Parathyroid adenoma (tissue), 2 donors: Measurements from ENCODE around the gene BEND3.

ENCODE experiments used
- H2AFZ ChIP-seq: fragments of 300-600 bp; sonication (generic); one replicate; pipeline ENCODE4 v1.7.0; 2017; ENCODE audit warnings: antibody characterized with exemption, mild to moderate bottlenecking
- H3K27ac ChIP-seq: fragments of 300-600 bp; sonication (generic); one replicate; pipeline ENCODE4 v1.7.0; 2017
- H3K27me3 ChIP-seq: fragments of 300-600 bp; sonication (generic); one replicate; pipeline ENCODE4 v1.7.0; 2017; ENCODE audit warnings: low read length; ENCODE audit not compliant: control insufficient read depth, insufficient read depth
- H3K36me3 ChIP-seq: fragments of 300-600 bp; sonication (generic); one replicate; pipeline ENCODE4 v1.7.0; 2017; ENCODE audit warnings: low read length; ENCODE audit not compliant: control insufficient read depth, insufficient read depth
- H3K4me1 ChIP-seq: fragments of 300-600 bp; sonication (generic); one replicate; pipeline ENCODE4 v1.7.0; 2017; ENCODE audit warnings: control low read depth
- H3K4me2 ChIP-seq: fragments of 300-600 bp; sonication (generic); one replicate; pipeline ENCODE4 v1.7.0; 2017; ENCODE audit warnings: low read length
- H3K4me3 ChIP-seq: fragments of 300-600 bp; sonication (generic); one replicate; pipeline ENCODE4 v1.7.0; 2017; ENCODE audit warnings: low read depth, low read length
- H3K79me2 ChIP-seq: fragments of 300-600 bp; sonication (generic); one replicate; pipeline ENCODE4 v1.7.0; 2017; ENCODE audit warnings: control low read depth
- H3K9ac ChIP-seq: fragments of 300-600 bp; sonication (generic); one replicate; pipeline ENCODE4 v1.7.0; 2017; ENCODE audit warnings: mild to moderate bottlenecking
- H3K9me3 ChIP-seq: fragments of 300-600 bp; sonication (generic); one replicate; pipeline ENCODE4 v1.7.0; 2017; ENCODE audit warnings: low read length; ENCODE audit not compliant: control insufficient read depth
- CTCF ChIP-seq: fragments of 300-600 bp; sonication (generic); IDR thresholded peaks from one replicate; pipeline ENCODE4 v1.7.0; 2017; ENCODE audit warnings: antibody characterized with exemption, mild to moderate bottlenecking
- donor health status: primary hyperparathyroidism.

Gene BEND3

GRCh38 chr6:107110200-107110599 is 5.1 kb downstream of the BEND3 start:
- Histone ChIP-seq H3K4me1 (peaks cover 7% of the 10 kb centered on the region), H3K27ac (no peak overlapping the region), H3K27me3 (no peaks in the 10 kb centered on the region), H3K4me3 (no peak overlapping the region), H3K36me3 (no peaks in the 10 kb centered on the region), H3K79me2 (peaks cover 4% of the 10 kb centered on the region), H2AFZ (no peak overlapping the region), H3K9ac (no peak overlapping the region), H3K4me2 (no peak overlapping the region), H3K9me3 (no peaks in the 10 kb centered on the region)
- no peak for TF ChIP-seq CTCF

GRCh38 chr6:107108201-107108890 is 7.0 kb downstream of the BEND3 start:
- H3K27me3 ChIP-seq = no peaks in the 10 kb centered on the region
- H3K9me3 ChIP-seq = no peaks in the 10 kb centered on the region
- no peak overlapping the region for H3K27ac ChIP-seq
- no peaks in the 10 kb centered on the region for H3K36me3 ChIP-seq
- no peak for TF ChIP-seq CTCF
- H3K9ac ChIP-seq = no peak overlapping the region
- no peak overlapping the region for H2AFZ ChIP-seq
- no peak overlapping the region for H3K4me2 ChIP-seq
- no peak overlapping the region for H3K4me3 ChIP-seq
- H3K4me1 ChIP-seq = peaks cover under 1% of the 10 kb centered on the region
- H3K79me2 ChIP-seq = peaks cover under 1% of the 10 kb centered on the region

GRCh38 chr6:107107791-107108190 is 7.5 kb downstream of the BEND3 start:
- no peak overlapping the region for H2AFZ ChIP-seq
- no peaks in the 10 kb centered on the region for H3K36me3 ChIP-seq
- no peaks in the 10 kb centered on the region for H3K4me1 ChIP-seq
- H3K9ac ChIP-seq = no peak overlapping the region
- H3K79me2 ChIP-seq = no peaks in the 10 kb centered on the region
- H3K9me3 ChIP-seq = no peaks in the 10 kb centered on the region
- H3K27me3 ChIP-seq = no peaks in the 10 kb centered on the region
- TF ChIP-seq CTCF = no peak
- H3K27ac ChIP-seq = no peak overlapping the region
- H3K4me2 ChIP-seq = no peak overlapping the region
- H3K4me3 ChIP-seq = no peak overlapping the region

- TF ChIP-seq CTCF = no peak
These were observed 9.2 kb downstream of the BEND3 start for GRCh38 chr6:107106165-107106564.

GRCh38 chr6:107105511-107106116 is 9.7 kb downstream of the BEND3 start:
- Histone ChIP-seq H3K79me2 (no peaks in the 10 kb centered on the region), H3K4me1 (no peaks in the 10 kb centered on the region)
- TF ChIP-seq CTCF = no peak

More at GRCh38 chr6:107106165-107106564, 9.2 kb downstream of the BEND3 start:
- Histone ChIP-seq H3K36me3 (no peaks in the 10 kb centered on the region), H3K9me3 (no peaks in the 10 kb centered on the region), H3K27ac (no peak overlapping the region), H3K4me1 (no peaks in the 10 kb centered on the region), H3K4me2 (no peak overlapping the region), H2AFZ (no peak overlapping the region), H3K27me3 (no peaks in the 10 kb centered on the region), H3K4me3 (no peak overlapping the region), H3K79me2 (no peaks in the 10 kb centered on the region), H3K9ac (no peak overlapping the region)

More at GRCh38 chr6:107105511-107106116, 9.7 kb downstream of the BEND3 start:
- no peaks in the 10 kb centered on the region for H3K27me3 ChIP-seq
- no peaks in the 10 kb centered on the region for H3K36me3 ChIP-seq
- H3K4me2 ChIP-seq = no peak overlapping the region
- H3K4me3 ChIP-seq = no peak overlapping the region
- H3K27ac ChIP-seq = no peak overlapping the region
- no peaks in the 10 kb centered on the region for H3K9me3 ChIP-seq
- no peak overlapping the region for H3K9ac ChIP-seq
- no peak overlapping the region for H2AFZ ChIP-seq
